Neural cell (in vitro differentiated cells): ENCODE measurements around the gene C1RL.

Source experiments
- CTCF ChIP-seq: fragments of 450-650 bp; IDR thresholded peaks from 2 replicates; pipeline ENCODE4 v1.5.1; 2014; ENCODE audit warnings: antibody characterized with exemption, mild to moderate bottlenecking, moderate library complexity; ENCODE audit not compliant: poor library complexity, severe bottlenecking
- EZH2 ChIP-seq: fragments of 200-600, 300-800 bp; shearing (Covaris generic), sonication (generic); IDR thresholded peaks from 2 replicates; pipeline ENCODE4 v1.6.1; 2014; ENCODE audit warnings: antibody characterized with exemption, low read length, borderline replicate concordance, mild to moderate bottlenecking; ENCODE audit not compliant: insufficient read depth, poor library complexity, severe bottlenecking
- MXI1 ChIP-seq: fragments of 450-650 bp; conservative IDR thresholded peaks from 2 replicates; pipeline ENCODE4 v1.6.1; 2014; ENCODE audit warnings: antibody characterized with exemption, mild to moderate bottlenecking; ENCODE audit not compliant: poor library complexity, severe bottlenecking
- POLR2AphosphoS5 ChIP-seq: IDR thresholded peaks from 2 replicates; pipeline ENCODE4 v1.6.1; 2012
- SMC3 ChIP-seq: fragments of 450-650 bp; conservative IDR thresholded peaks from 2 replicates; pipeline ENCODE4 v1.6.1; 2014; ENCODE audit warnings: antibody characterized with exemption, mild to moderate bottlenecking, moderate library complexity; ENCODE audit not compliant: poor library complexity
- TF ChIP-seq, protein P1 (sequence below): IDR thresholded peaks from 2 replicates; pipeline ENCODE4 v1.6.1; 2012; ENCODE audit warnings: borderline replicate concordance

- TF ChIP-seq POLR2AphosphoS5: no peak
- TF ChIP-seq, protein P1, sequence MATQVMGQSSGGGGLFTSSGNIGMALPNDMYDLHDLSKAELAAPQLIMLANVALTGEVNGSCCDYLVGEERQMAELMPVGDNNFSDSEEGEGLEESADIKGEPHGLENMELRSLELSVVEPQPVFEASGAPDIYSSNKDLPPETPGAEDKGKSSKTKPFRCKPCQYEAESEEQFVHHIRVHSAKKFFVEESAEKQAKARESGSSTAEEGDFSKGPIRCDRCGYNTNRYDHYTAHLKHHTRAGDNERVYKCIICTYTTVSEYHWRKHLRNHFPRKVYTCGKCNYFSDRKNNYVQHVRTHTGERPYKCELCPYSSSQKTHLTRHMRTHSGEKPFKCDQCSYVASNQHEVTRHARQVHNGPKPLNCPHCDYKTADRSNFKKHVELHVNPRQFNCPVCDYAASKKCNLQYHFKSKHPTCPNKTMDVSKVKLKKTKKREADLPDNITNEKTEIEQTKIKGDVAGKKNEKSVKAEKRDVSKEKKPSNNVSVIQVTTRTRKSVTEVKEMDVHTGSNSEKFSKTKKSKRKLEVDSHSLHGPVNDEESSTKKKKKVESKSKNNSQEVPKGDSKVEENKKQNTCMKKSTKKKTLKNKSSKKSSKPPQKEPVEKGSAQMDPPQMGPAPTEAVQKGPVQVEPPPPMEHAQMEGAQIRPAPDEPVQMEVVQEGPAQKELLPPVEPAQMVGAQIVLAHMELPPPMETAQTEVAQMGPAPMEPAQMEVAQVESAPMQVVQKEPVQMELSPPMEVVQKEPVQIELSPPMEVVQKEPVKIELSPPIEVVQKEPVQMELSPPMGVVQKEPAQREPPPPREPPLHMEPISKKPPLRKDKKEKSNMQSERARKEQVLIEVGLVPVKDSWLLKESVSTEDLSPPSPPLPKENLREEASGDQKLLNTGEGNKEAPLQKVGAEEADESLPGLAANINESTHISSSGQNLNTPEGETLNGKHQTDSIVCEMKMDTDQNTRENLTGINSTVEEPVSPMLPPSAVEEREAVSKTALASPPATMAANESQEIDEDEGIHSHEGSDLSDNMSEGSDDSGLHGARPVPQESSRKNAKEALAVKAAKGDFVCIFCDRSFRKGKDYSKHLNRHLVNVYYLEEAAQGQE: no peak
- peak; percentile 53 for TF ChIP-seq CTCF
- no peak for TF ChIP-seq EZH2
- TF ChIP-seq SMC3: peak; percentile 40
- TF ChIP-seq MXI1: no peak
These were observed 33.1 kb upstream of the C1RL start for GRCh38 chr12:7142056-7142644.
